ENCODE results near the gene PSMB2.

DNA sequence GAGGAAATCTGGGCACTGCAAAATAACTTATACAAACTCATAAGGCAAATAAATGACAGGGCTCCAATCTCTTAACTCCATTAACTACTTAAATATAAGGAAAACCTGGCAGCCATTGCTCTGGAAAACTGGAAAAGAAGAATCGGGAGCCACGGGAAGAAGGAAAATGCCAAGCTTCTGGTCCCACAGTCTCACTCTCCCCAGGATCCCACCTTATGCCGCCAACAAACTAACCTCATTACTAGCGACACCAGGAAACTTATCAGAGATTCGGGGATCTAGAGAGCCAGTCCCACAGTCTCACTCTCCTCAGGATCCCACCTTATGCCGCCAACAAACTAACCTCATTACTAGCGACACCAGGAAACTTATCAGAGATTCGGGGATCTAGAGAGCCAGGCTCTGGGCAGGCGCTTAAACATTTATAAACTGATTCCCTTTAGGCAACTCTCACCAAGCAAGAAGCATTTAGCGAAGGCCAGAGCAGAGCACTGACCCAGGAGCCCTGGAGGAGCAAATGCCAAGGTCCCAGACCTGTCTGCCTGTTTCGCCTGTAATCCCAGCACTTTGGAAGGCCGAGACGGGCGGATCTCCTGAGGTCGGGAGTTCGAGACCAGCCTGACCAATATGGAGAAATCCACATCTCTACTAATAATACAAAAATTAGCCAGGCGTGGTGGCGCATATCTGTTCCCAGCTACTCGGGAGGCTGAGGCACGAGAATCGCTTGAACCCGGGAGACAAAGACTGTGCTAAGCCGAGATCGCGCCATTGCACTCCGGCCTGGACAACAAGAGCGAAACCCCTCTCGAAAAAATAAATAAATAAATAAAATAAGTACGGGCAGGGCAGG lies 720 bp downstream of the PSMB2 start:
- TF ChIP-seq, protein P1, sequence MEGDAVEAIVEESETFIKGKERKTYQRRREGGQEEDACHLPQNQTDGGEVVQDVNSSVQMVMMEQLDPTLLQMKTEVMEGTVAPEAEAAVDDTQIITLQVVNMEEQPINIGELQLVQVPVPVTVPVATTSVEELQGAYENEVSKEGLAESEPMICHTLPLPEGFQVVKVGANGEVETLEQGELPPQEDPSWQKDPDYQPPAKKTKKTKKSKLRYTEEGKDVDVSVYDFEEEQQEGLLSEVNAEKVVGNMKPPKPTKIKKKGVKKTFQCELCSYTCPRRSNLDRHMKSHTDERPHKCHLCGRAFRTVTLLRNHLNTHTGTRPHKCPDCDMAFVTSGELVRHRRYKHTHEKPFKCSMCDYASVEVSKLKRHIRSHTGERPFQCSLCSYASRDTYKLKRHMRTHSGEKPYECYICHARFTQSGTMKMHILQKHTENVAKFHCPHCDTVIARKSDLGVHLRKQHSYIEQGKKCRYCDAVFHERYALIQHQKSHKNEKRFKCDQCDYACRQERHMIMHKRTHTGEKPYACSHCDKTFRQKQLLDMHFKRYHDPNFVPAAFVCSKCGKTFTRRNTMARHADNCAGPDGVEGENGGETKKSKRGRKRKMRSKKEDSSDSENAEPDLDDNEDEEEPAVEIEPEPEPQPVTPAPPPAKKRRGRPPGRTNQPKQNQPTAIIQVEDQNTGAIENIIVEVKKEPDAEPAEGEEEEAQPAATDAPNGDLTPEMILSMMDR (IDR thresholded peaks at IDR 0.05), result no peak
- TF ChIP-seq POLR2A (IDR thresholded peaks at IDR 0.05) (no peak), EP300 (IDR thresholded peaks at IDR 0.05) (no peak)

All from ovary (tissue), 3 donors.